Transverse colon (tissue), 4 donors: ENCODE data around the gene TOP1.
A peak's percentile ranks its signal among the peaks of the same experiment; 100 is the strongest.

Experiments used
- EP300 ChIP-seq: sonication (generic); formaldehyde crosslinking; IDR thresholded peaks from one replicate; pipeline ENCODE4 v1.6.1; 2017; ENCODE audit warnings: antibody characterized with exemption, low read depth
- POLR2A ChIP-seq: fragments of 450-650 bp; IDR thresholded peaks from one replicate; pipeline ENCODE4 v1.6.1; 2016; ENCODE audit warnings: antibody characterized with exemption, mild to moderate bottlenecking, moderate library complexity
- POLR2AphosphoS5 ChIP-seq, 3 donors: sonication (generic); formaldehyde crosslinking; IDR thresholded peaks; one replicate each; pipeline ENCODE4 v1.6.1; 2016; ENCODE audit warnings: antibody characterized with exemption in 3 of 3
- TF ChIP-seq, protein P1 (sequence below), 5 experiments: fragments of 200-600 bp in 3 of 5; fragments of 450-650 bp in 2 of 5; sonication (generic) in 3 of 5; IDR thresholded peaks; 1 replicate in 2 of 5; 2 replicates in 3 of 5; pipeline ENCODE4 v1.5.1; 2016 to 2017; ENCODE audit warnings: antibody characterized with exemption in 5 of 5, inconsistent platforms in 3 of 5, mild to moderate bottlenecking in 2 of 5, moderate library complexity in 1 of 5

DNA sequence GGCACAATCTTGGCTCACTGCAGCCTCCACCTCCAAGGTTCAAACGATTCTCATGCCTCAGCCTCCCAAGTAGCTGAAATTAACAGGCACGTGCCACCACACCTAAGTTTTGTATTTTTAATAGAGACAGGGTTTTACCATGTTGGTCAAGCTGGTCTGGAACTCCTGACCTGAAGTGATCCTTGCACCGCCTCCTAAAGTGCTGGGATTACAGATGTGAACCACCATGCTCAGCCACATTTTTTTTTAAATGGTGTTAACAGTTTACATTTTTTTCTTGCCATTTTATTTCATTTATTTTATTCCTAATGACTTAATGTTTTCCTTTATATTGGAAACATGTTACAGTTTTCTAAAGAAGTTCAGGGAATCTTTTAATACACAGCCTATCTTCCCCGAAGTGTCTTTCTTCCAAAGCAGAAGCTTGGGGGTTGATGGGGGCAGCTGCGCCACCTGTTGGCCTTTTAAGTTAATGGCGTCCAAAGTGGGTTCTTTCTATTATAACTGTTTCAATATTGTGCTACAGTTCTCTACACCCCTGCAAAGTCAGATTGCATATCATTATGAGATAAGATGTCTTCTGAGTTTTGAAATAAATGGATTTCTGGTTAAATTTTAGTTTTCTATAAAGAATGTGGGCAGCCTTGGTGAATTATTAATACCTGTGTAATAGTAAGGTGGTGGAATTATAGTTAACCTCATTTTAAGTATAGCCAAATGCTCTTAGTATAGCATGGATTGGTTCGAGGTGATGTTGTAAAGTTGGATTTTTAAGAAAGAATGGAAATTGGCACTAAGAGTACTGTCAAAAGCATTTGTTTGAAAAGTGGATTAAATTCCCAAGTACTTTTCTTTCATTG, 66.7 kb downstream of the TOP1 start:
- TF ChIP-seq, protein P1, sequence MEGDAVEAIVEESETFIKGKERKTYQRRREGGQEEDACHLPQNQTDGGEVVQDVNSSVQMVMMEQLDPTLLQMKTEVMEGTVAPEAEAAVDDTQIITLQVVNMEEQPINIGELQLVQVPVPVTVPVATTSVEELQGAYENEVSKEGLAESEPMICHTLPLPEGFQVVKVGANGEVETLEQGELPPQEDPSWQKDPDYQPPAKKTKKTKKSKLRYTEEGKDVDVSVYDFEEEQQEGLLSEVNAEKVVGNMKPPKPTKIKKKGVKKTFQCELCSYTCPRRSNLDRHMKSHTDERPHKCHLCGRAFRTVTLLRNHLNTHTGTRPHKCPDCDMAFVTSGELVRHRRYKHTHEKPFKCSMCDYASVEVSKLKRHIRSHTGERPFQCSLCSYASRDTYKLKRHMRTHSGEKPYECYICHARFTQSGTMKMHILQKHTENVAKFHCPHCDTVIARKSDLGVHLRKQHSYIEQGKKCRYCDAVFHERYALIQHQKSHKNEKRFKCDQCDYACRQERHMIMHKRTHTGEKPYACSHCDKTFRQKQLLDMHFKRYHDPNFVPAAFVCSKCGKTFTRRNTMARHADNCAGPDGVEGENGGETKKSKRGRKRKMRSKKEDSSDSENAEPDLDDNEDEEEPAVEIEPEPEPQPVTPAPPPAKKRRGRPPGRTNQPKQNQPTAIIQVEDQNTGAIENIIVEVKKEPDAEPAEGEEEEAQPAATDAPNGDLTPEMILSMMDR (IDR thresholded peaks at IDR 0.05): peak; percentile 77 to 90 (median 86)
- TF ChIP-seq POLR2A (no peak), POLR2AphosphoS5 (IDR thresholded peaks at IDR 0.05) (no peak), EP300 (no peak)
